ENCODE results near the gene TBC1D20.
"Not testable (repeated sequence)": the region's sequence is repeated elsewhere in the genome, so short reads cannot be mapped to it uniquely, and the experiment has no call there.

TBC1D20 gene

DNA sequence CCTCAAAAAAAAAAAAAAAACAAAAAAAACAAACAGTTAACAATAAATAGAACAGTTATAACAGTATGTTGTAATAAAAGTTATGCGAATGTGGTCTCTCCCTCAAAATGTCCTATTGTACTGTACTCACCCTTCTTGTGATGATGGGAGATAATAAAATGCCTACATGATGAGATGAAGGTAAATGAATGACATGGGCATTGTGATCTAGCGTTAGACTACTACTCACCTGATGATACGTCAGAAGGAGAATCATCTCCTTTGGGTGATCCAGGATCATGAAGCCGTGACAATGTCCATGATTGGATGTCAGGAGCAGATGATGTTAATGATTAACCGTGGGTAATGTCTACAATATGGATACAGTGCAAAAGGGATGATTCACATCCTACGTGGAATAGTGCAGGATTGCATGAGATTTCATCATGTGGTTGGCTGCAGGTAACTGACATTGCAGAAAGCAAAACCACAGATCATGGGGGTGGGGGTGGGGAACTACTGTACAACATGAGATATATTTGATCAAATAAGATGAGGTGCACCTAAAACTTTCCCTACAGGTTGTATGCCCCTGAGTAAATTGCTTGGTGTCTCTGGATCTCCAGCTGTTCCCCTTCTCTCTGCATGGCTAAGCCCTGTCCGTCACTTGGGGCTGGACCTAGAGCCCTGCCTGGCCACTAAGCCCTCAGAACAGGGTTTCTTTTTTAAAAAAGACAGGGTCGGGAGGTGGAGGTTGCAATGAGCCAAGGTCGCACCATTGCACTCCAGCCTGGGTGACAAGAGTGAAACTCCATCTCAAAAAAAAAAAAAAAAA is 60.4 kb downstream of the TBC1D20 start:
- no peak for DNase-seq (ENCODE audit: low spot score)

DNA sequence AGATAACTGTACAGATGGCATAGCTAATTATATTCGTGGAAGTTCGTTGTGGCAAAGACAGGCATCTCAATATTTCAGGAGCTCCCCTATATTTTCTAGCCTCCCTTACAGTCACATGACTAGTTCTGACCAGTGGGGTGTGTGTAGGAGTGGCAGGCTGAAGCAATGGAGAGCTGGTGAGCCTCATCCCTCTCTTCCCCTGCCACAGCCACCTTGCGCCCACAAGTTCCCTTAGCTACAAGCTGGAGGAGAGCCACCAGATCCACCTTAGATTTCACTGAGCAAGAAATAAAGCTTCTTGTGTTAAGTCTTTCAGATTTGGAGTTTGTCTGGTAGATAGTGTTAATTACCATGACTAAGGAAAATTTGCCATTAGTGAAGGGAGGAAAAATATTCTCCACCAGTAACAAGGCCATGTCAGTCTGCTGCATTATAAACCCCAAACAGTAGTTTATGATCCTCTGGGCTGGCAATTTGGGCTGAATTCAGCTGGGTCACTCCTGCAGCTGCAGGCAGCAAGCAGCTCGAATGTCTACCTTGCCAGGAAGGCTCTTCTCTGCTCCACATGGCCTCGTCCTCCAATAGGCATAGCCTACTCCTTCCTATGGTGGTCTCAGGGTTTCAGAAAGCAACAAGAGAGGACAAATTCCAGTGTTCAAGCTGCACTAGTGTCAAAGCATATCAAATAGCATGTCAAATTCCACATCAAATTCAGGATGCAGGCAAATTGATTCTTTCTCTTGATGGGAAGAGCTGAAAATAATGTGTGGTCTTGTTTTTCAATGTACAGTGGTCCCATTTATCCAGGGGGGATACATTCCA is 61.7 kb downstream of the TBC1D20 start:
- DNase-seq (ENCODE audit: low spot score): no peak

DNA sequence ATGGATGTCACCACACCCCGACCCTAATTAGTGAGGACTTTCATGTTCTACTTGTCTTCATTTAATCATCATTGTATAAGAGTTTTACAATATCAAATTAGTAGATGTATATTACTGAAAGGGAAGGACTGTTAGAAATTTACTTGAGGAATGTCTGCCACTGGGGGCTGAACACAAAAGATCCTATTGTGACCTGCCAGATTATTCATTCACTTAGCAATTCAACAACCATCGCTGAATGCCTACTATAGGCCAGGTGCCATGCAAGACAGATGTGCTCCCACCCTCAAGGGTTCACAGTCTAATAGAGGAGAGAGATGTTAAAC is 62.2 kb downstream of the TBC1D20 start:
- no peak for DNase-seq (ENCODE audit: low spot score)

DNA sequence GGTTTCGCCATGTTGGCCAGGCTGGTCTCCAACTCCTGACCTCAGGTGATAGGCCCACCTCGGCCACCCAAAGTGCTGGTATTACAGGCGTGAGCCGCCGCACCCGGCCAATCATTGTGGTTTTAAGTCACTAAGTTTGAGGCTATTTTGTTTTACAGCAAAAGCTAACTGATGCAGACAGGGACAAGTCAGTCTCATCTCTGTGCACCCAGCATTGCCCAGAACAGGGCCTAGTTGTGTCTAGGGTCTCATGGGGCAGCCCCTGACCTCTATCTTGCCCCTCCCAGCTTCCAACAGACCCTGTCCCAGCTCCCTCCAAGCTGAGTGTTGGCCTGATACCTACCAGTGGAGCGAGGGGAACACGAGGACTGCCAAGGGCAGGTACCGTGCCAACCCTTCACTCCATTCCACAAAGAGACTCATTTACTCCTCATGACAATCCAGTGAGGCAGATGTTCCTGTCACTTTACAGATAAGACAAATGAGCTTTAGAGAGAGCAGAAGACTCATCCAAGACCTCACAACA is 63.1 kb downstream of the TBC1D20 start:
- DNase-seq (ENCODE audit: low spot score): no peak

GRCh38 chr20:397432-398237 is 64.7 kb downstream of the TBC1D20 start:
- no peak for DNase-seq (ENCODE audit: low spot score)

- DNase-seq (ENCODE audit: low spot score): no peak
Measured at GRCh38 chr20:396619-397431, 65.5 kb downstream of the TBC1D20 start.

DNA sequence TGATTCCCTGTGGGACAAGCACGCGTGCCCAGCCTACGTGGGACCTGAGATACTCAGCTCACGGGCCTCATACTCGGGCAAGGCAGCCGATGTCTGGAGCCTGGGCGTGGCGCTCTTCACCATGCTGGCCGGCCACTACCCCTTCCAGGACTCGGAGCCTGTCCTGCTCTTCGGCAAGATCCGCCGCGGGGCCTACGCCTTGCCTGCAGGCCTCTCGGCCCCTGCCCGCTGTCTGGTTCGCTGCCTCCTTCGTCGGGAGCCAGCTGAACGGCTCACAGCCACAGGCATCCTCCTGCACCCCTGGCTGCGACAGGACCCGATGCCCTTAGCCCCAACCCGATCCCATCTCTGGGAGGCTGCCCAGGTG is 66.1 kb downstream of the TBC1D20 start:
- DNase-seq (ENCODE audit: low spot score): no peak

GRCh38 chr20:393296-393695 is 69.0 kb downstream of the TBC1D20 start:
- DNase-seq (ENCODE audit: low spot score): not testable (repeated sequence)

GRCh38 chr20:391041-391711 is 71.2 kb downstream of the TBC1D20 start:
- no peak for DNase-seq (ENCODE audit: low spot score)

DNA sequence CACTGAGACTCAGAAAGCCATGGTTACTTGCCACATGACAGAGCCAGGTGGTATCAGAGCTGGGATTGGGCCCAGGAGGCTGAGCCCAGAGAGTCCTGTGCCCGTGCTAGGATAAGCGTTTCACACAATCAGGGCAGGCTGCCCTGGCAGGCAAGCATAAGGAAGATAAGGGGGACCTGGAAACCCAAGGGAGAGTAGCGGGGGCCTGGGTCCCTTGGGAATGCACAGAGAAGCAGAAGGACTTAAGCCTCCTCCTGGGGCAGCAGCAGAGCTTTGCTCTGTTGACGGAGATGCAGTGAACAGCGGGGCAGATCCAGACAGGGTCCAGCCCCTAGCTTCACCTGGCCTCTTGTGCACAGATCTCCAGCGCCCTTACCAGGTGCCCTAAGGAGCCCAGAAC is 73.1 kb downstream of the TBC1D20 start:
- DNase-seq (ENCODE audit: low spot score): no peak

- no peak for DNase-seq (ENCODE audit: low spot score)
Measured at GRCh38 chr20:388034-388994, 74.0 kb downstream of the TBC1D20 start.

DNA sequence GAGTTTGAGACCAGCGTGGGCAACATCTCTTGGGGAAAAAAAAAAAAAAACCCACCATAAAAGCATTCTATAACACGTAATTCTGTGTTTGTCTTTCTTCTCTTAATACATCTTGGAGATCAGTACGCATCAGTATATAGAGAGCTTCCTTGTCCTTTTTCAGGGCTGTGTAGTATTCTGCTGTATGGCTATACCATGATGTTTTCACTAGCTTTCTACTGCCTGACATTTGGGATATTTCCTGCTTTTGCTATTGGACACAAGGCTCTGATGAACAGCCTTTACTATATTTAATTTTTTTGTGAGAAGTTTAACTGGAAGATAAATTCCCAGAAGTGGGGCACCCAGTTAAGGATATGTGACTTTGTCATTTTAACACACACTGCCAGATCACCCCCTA is 74.8 kb downstream of the TBC1D20 start:
- no peak for DNase-seq (ENCODE audit: low spot score)

GRCh38 chr20:386634-387033 is 75.7 kb downstream of the TBC1D20 start:
- not testable (repeated sequence) for DNase-seq (ENCODE audit: low spot score)

Measured in cerebellar cortex (tissue), 1 donor.